Osteoblast (primary cell): ENCODE data around the gene FFAR2. TPM values are rescaled to one million over a fixed set of nuclear protein-coding genes. Genes with fewer than 3 reads are reported as not detected.

Experiments
- DNase-seq: peaks from one replicate; pipeline ENCODE4 v3.0.0; 2011; ENCODE audit warnings: low spot score, mixed read lengths; ENCODE audit not compliant: insufficient read length; ENCODE audit errors: missing footprints
- H2AFZ ChIP-seq: 2 replicates; pipeline ENCODE4 v1.6.0; 2011; ENCODE audit warnings: mild to moderate bottlenecking, low read length
- H3K27ac ChIP-seq: 2 replicates; pipeline ENCODE4 v1.5.1; 2011; ENCODE audit warnings: mild to moderate bottlenecking, low read depth, low read length, moderate library complexity
- H3K27me3 ChIP-seq: 2 replicates; pipeline ENCODE4 v1.6.0; 2012; ENCODE audit warnings: mild to moderate bottlenecking, control low read depth, inconsistent platforms, low read length, moderate library complexity; ENCODE audit not compliant: insufficient read depth
- H3K36me3 ChIP-seq: 2 replicates; pipeline ENCODE4 v1.5.1; 2011; ENCODE audit warnings: mild to moderate bottlenecking, low read length, control low read depth, moderate library complexity; ENCODE audit not compliant: insufficient read depth
- H3K4me1 ChIP-seq: 2 replicates; pipeline ENCODE4 v1.5.1; 2011; ENCODE audit warnings: mild to moderate bottlenecking, low read length, control low read depth, moderate library complexity; ENCODE audit not compliant: insufficient read depth
- H3K4me2 ChIP-seq: 2 replicates; pipeline ENCODE4 v1.6.0; 2011; ENCODE audit warnings: mild to moderate bottlenecking, low read length; ENCODE audit not compliant: insufficient read depth
- H3K4me3 ChIP-seq: fragments of 200-600 bp; sonication (generic); 3 replicates; pipeline ENCODE4 v1.5.1; 2012; ENCODE audit warnings: mild to moderate bottlenecking, low read length, inconsistent platforms; ENCODE audit not compliant: insufficient read depth
- H3K79me2 ChIP-seq: 2 replicates; pipeline ENCODE4 v1.6.0; 2012; ENCODE audit warnings: mild to moderate bottlenecking, low read length, control low read depth, inconsistent platforms; ENCODE audit not compliant: insufficient read depth
- H3K9me3 ChIP-seq: 2 replicates; pipeline ENCODE4 v1.5.1; 2011; ENCODE audit warnings: low read depth, low read length, control low read depth
- H4K20me1 ChIP-seq: 2 replicates; pipeline ENCODE4 v1.6.0; 2012; ENCODE audit warnings: mild to moderate bottlenecking, low read length, control low read depth; ENCODE audit not compliant: insufficient read depth
- CTCF ChIP-seq: IDR thresholded peaks from 2 replicates; pipeline ENCODE4 v1.5.1; 2011; ENCODE audit warnings: mild to moderate bottlenecking, low read depth, low read length, moderate library complexity; ENCODE audit errors: extremely low read depth
- total RNA-seq: library from RNA; depleted of rRNA; stranded (reverse); fragments of >200 nt; gene quantifications from 2 replicates; pipeline ENCODE4 v1.2.3, GENCODE V29; 2012

Gene FFAR2
- total RNA-seq, 1 donor, result not detected

GRCh38 chr19:35407619-35408018, 40.4 kb upstream of the FFAR2 start:
- peaks cover 10% of the 10 kb centered on the region for H3K4me1 ChIP-seq
- DNase-seq, result no peak
- H4K20me1 ChIP-seq, result no peaks in the 10 kb centered on the region
- no peak overlapping the region for H2AFZ ChIP-seq
- no peak overlapping the region for H3K4me2 ChIP-seq
- TF ChIP-seq CTCF, result no peak
- no peaks in the 10 kb centered on the region for H3K36me3 ChIP-seq
- no peaks in the 10 kb centered on the region for H3K9me3 ChIP-seq
- no peaks in the 10 kb centered on the region for H3K79me2 ChIP-seq
- no peak overlapping the region for H3K27ac ChIP-seq
- H3K4me3 ChIP-seq, result no peak overlapping the region
- H3K27me3 ChIP-seq, result peaks cover 4% of the 10 kb centered on the region

- no peak for DNase-seq
- no peaks in the 10 kb centered on the region for H3K79me2 ChIP-seq
- no peaks in the 10 kb centered on the region for H3K9me3 ChIP-seq
- no peaks in the 10 kb centered on the region for H3K36me3 ChIP-seq
- no peak overlapping the region for H3K4me3 ChIP-seq
- H3K27me3 ChIP-seq, result peaks cover 4% of the 10 kb centered on the region
- H3K27ac ChIP-seq, result no peak overlapping the region
- no peaks in the 10 kb centered on the region for H4K20me1 ChIP-seq
- no peak for TF ChIP-seq CTCF
- H3K4me2 ChIP-seq, result no peak overlapping the region
- peaks cover 10% of the 10 kb centered on the region for H3K4me1 ChIP-seq
- no peak overlapping the region for H2AFZ ChIP-seq
Measured at GRCh38 chr19:35408284-35409171, 39.5 kb upstream of the FFAR2 start.

- Histone ChIP-seq H3K4me1 (peaks cover 10% of the 10 kb centered on the region), H3K36me3 (no peaks in the 10 kb centered on the region), H3K9me3 (no peaks in the 10 kb centered on the region), H3K79me2 (no peaks in the 10 kb centered on the region), H3K4me2 (no peak overlapping the region), H2AFZ (no peak overlapping the region), H3K27ac (no peak overlapping the region), H3K4me3 (no peak overlapping the region), H3K27me3 (peaks cover 4% of the 10 kb centered on the region), H4K20me1 (no peaks in the 10 kb centered on the region)
- no peak for TF ChIP-seq CTCF
- DNase-seq, result no peak
Measured at GRCh38 chr19:35409191-35409590, 38.9 kb upstream of the FFAR2 start.

- DNase-seq, result no peak
- H3K79me2 ChIP-seq, result no peaks in the 10 kb centered on the region
- peaks cover 4% of the 10 kb centered on the region for H3K4me1 ChIP-seq
- H3K9me3 ChIP-seq, result no peaks in the 10 kb centered on the region
- H2AFZ ChIP-seq, result no peak overlapping the region
- no peaks in the 10 kb centered on the region for H4K20me1 ChIP-seq
- no peaks in the 10 kb centered on the region for H3K36me3 ChIP-seq
- peaks cover 4% of the 10 kb centered on the region for H3K27me3 ChIP-seq
- no peak overlapping the region for H3K4me3 ChIP-seq
- no peak for TF ChIP-seq CTCF
- no peak overlapping the region for H3K4me2 ChIP-seq
- no peak overlapping the region for H3K27ac ChIP-seq
Measured at GRCh38 chr19:35410487-35410886, 37.6 kb upstream of the FFAR2 start.
